HepG2 (cell line): ENCODE measurements around the gene C10orf71. TPM values are rescaled to one million over a fixed set of nuclear protein-coding genes. Genes with fewer than 3 reads are reported as not detected.

Experiments
- ATAC-seq: fragments of 200-7000 bp; cut with Tn5 transposase; 3 replicates; pipeline ENCODE4 v1.9.1; 2020; ENCODE audit warnings: mild to moderate bottlenecking, moderate library complexity
- BruUV-seq: library from RNA; stranded (reverse); fragments of 400-500 nt; replicated peaks from 2 replicates; lab custom pipeline; 2021; lab: Mats Ljungman, UMichigan
- CTCF ChIA-PET: fragments of 300-600 bp; formaldehyde crosslinking; extraction: SDS; loops from one replicate; lab custom pipeline; 2021; ENCODE audit warnings: low total read pairs, inconsistent platforms, low intra/inter-chr PET ratio; lab: Yijun Ruan, JAX
- POLR2A ChIA-PET: fragments of 350-600 bp; sonication (Branson Sonifier 250); formaldehyde crosslinking; loops from one replicate; lab custom pipeline; 2020; ENCODE audit warnings: antibody characterized with exemption, inconsistent platforms; lab: Yijun Ruan, JAX
- DNase-seq: peaks from one replicate; pipeline ENCODE4 v3.0.0-alpha.2; 2015; ENCODE audit warnings: low spot score
- FAIRE-seq: peaks from 3 replicates; lab custom pipeline; 2011; peaks lifted over from hg19 to GRCh38; lab: Jason Lieb, UNC
- H2AFZ ChIP-seq: one replicate; pipeline ENCODE4 v1.6.1; 2011; ENCODE audit warnings: low read length, inconsistent platforms
- H3K27ac ChIP-seq: fragments of 300-600 bp; 3 replicates; pipeline ENCODE4 v1.8.0; 2011; ENCODE audit warnings: mixed run types, mild to moderate bottlenecking, mixed read lengths, low read length, inconsistent platforms; ENCODE audit not compliant: insufficient read depth; ENCODE audit errors: extremely low read length
- H3K27me3 ChIP-seq, 2 experiments: fragments of 200-600 bp in 1 of 2; 2 replicates in 1 of 2; 3 replicates in 1 of 2; pipeline versions ENCODE4 v1.6.0 to v1.8.0; 2011; ENCODE audit warnings: low read length in 2 of 2, mild to moderate bottlenecking in 2 of 2, moderate library complexity in 2 of 2, inconsistent platforms in 1 of 2; ENCODE audit not compliant: insufficient read depth in 2 of 2, control insufficient read depth in 1 of 2
- H3K36me3 ChIP-seq, 2 experiments: fragments of 200-600 bp in 1 of 2; replicated peaks in 1 of 2; 2 replicates in 1 of 2; 3 replicates in 1 of 2; pipeline versions ENCODE4 v1.5.1 to v1.8.0; 2011; ENCODE audit warnings: low read length in 2 of 2, inconsistent platforms in 1 of 2; ENCODE audit not compliant: insufficient read depth in 2 of 2, control insufficient read depth in 1 of 2
- H3K4me1 ChIP-seq: 2 replicates; pipeline ENCODE4 v1.5.1; 2012; ENCODE audit warnings: low read length, inconsistent platforms; ENCODE audit not compliant: insufficient read depth
- H3K4me2 ChIP-seq: 2 replicates; pipeline ENCODE4 v1.6.0; 2011; ENCODE audit warnings: low read depth, low read length, inconsistent platforms
- H3K4me3 ChIP-seq, 3 experiments: fragments of 200-600 bp in 1 of 3; sonication (generic), shearing (Covaris generic) in 1 of 3; replicated peaks in 1 of 3; 2 replicates each; pipeline ENCODE4 v1.5.1; 2011 to 2016; ENCODE audit warnings: low read length in 3 of 3, inconsistent platforms in 2 of 3, low read depth in 2 of 3, mild to moderate bottlenecking in 2 of 3, control low read depth in 1 of 3, mixed read lengths in 1 of 3; ENCODE audit not compliant: insufficient read depth in 1 of 3
- H3K79me2 ChIP-seq: one replicate; pipeline ENCODE4 v1.6.1; 2011; ENCODE audit warnings: low read length, inconsistent platforms; ENCODE audit not compliant: insufficient read depth
- H3K9ac ChIP-seq: 2 replicates; pipeline ENCODE4 v1.6.0; 2011; ENCODE audit warnings: mild to moderate bottlenecking, low read depth, low read length, inconsistent platforms; ENCODE audit not compliant: insufficient read depth
- H3K9me3 ChIP-seq: 2 replicates; pipeline ENCODE4 v1.5.1; 2012; ENCODE audit warnings: mild to moderate bottlenecking, low read length
- H4K20me1 ChIP-seq: 2 replicates; pipeline ENCODE4 v1.6.0; 2011; ENCODE audit warnings: inconsistent platforms, mild to moderate bottlenecking, low read length, moderate library complexity; ENCODE audit not compliant: insufficient read depth
- GABPA ChIP-seq, 2 experiments: IDR thresholded peaks; 2 replicates each; pipeline ENCODE4 v1.6.1; 2011 to 2016; ENCODE audit warnings: low read depth in 2 of 2, low read length in 1 of 2, missing biosample characterization in 1 of 2, missing genetic modification characterization in 1 of 2
- KLF13 ChIP-seq: sonication (generic); formaldehyde crosslinking; IDR thresholded peaks from 2 replicates; pipeline ENCODE4 v1.4.0; 2020; ENCODE audit warnings: mild to moderate bottlenecking, missing genetic modification reagents
- SMAD9 ChIP-seq: sonication (generic); formaldehyde crosslinking; IDR thresholded peaks from 2 replicates; pipeline ENCODE4 v1.5.1; 2020; ENCODE audit warnings: mild to moderate bottlenecking, missing genetic modification reagents
- THYN1 ChIP-seq: sonication (generic); formaldehyde crosslinking; IDR thresholded peaks from 2 replicates; pipeline ENCODE4 v1.8.1; 2023; ENCODE audit warnings: low read depth, mild to moderate bottlenecking, moderate library complexity, missing genetic modification reagents, borderline replicate concordance
- ZNF878 ChIP-seq: sonication (generic); formaldehyde crosslinking; IDR thresholded peaks from 2 replicates; pipeline ENCODE4 v1.8.1; 2023; ENCODE audit warnings: mild to moderate bottlenecking, missing genetic modification reagents, moderate library complexity
- WGBS: methylation state at CpG from one replicate; pipeline ENCODE4 v1.1.6; 2017; ENCODE audit warnings: low lambda C conversion rate; 5-methylcytosine and 5-hydroxymethylcytosine counted together
- in situ Hi-C: cut with HindIII; loops from 2 replicates; pipeline ENCODE4 v1.10.0; 2017; ENCODE audit warnings: low pct_unique_long_range_greater_than_20kb; ENCODE audit not compliant: extremely low pct_ligation_motif_present
- intact Hi-C: fragments of 100-400 bp; cut with micrococcal nuclease; formaldehyde crosslinking; loops from one replicate; pipeline ENCODE4 v1.10.0; 2022; ENCODE audit not compliant: unreplicated experiment
- polyA plus RNA-seq, 8 experiments: library from polyadenylated mRNA; depleted of rRNA in 3 of 8; stranded (reverse) in 7 of 8; unstranded in 1 of 8; fragments of >200 nt; fragmentation: Illumina TruSeq in 4 of 8; extraction: Trizol in 4 of 8; gene quantifications; 2 replicates each; pipeline versions ENCODE4 v1.2.1 to v1.2.3, GENCODE V29; 2011 to 2016; ENCODE audit warnings: low read depth in 4 of 8, missing spikeins in 1 of 8, mixed read lengths in 1 of 8; ENCODE audit not compliant: insufficient read depth in 1 of 8
- total RNA-seq, 5 experiments: library from RNA; depleted of rRNA; stranded (reverse); fragments of >200 nt; fragmentation: Illumina TruSeq; extraction: Trizol; gene quantifications; 2 replicates each; pipeline ENCODE4 v1.2.3, GENCODE V29; 2016; ENCODE audit warnings: low read depth in 1 of 5
- TF ChIP-seq, protein P1 (sequence below): sonication (generic); formaldehyde crosslinking; IDR thresholded peaks from 2 replicates; pipeline ENCODE4 v1.4.0; 2020; ENCODE audit warnings: missing genetic modification reagents; ENCODE audit errors: not compliant biosample characterization

The C10orf71 gene
- total and polyA plus RNA-seq, 2 of the 13 experiments (the other 11 are each of a cell fraction or from before 2014, with no cell fraction given): not detected

DNA sequence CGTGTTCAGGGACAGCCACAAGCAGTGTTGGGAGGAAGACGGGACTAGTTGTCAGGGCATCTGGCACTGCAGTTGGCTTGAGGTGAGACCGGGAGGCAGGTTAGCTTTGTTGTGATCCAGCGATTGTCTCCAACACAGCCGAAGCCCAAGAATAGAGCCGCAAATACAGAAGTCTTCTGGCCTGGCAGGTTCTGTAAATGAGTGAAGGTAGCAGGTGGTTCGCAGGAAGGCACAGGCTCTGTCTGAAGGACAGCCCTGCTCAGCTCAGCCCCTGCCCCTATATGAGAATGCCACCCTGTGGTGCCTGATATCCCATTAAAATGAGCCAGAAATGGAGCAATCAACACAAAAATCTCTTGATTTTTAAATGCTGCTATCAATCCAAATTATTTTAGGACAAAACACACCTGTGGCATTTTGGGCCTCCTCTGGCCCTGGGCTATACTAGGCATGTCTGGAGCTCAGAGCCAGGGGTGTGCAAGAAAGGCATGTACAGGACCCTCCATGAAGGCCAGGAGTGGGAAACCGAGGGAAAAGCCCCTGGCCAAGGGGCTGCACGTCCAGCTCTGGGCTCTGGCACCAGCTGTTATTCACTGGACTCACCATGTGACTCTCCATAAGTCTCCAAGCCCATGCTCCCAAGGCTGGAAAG is 11.2 kb upstream of the C10orf71 start (continued):
- TF ChIP-seq ZNF878 (CRISPR knock-in tag): no peak

DNA sequence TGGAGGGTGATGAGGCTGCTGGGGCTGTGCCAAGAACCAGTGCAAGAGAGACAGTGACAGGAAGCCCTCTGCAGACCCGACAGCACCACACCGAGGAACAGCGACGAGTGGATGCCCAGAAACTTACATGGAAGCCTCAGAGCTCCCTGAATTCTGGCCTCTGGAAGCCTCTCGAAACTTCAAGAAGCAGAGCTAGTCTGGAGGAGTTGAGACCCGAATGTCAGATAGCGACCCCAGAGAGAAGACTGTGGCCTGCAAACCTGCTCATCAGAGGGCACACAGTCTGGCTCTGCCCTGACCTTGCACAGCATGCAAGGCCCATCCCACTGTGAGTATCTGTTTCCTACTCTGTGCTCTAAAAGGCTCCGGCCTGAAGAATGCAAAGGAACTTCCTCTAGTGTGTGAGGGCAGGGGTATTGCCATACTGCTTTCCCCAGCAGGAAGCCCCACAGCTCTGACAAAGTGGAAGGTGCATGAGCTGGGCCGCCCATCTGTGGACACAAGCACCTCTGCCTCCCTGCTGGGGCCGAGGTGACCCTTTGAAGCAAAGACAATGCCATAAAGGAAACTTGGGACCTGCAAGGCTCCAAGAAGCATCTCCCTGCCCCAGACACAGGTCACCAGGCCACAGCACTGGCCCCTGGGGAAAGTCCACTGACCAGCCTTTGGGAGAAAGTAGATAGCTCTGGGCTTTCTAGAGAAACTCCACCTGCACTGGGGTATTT is 10.5 kb upstream of the C10orf71 start:
- DNase-seq: no peak
- ATAC-seq: no peak
- WGBS: 18% methylated on average over 7 of the region's 10 CpGs
- ChIA-PET POLR2A (no interaction called here), CTCF (no interaction called here)
- Histone ChIP-seq H3K4me3 (no peak overlapping the region), H3K4me2 (no peak overlapping the region), H3K9ac (no peak overlapping the region), H3K27ac (no peak overlapping the region), H3K36me3 (no peaks in the 10 kb centered on the region), H2AFZ (no peak overlapping the region), H3K4me1 (no peaks in the 10 kb centered on the region), H4K20me1 (no peaks in the 10 kb centered on the region), H3K9me3 (no peaks in the 10 kb centered on the region), H3K27me3 (peaks cover 0 to 19% of the 10 kb centered on the region in 2 experiments; a peak in 3 of 5 replicates), H3K79me2 (no peaks in the 10 kb centered on the region)
- BruUV-seq: no TSS peak
- in situ Hi-C loops: no loop called here
- FAIRE-seq: no peak
- intact Hi-C loops: no loop called here
- TF ChIP-seq, protein P1, sequence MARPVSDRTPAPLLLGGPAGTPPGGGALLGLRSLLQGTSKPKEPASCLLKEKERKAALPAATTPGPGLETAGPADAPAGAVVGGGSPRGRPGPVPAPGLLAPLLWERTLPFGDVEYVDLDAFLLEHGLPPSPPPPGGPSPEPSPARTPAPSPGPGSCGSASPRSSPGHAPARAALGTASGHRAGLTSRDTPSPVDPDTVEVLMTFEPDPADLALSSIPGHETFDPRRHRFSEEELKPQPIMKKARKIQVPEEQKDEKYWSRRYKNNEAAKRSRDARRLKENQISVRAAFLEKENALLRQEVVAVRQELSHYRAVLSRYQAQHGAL (CRISPR knock-in tag): no peak
- TF ChIP-seq THYN1: no peak
- no peak for TF ChIP-seq SMAD9
- no peak for TF ChIP-seq KLF13 (CRISPR knock-in tag)
- no peak for TF ChIP-seq GABPA (IDR thresholded peaks at IDR 0.05; ENCODE audit: low read depth, low read length)
- no peak for TF ChIP-seq GABPA (CRISPR knock-in tag; IDR thresholded peaks at IDR 0.05; ENCODE audit: low read depth)
